Astrocyte of the spinal cord (primary cell): Measurements from ENCODE around the gene SRSF4.
"Not testable (repeated sequence)": the region's sequence is repeated elsewhere in the genome, so short reads cannot be mapped to it uniquely, and the experiment has no call there.

Experiments
- DNase-seq: peaks from one replicate; pipeline ENCODE4 v3.0.0; 2011; ENCODE audit warnings: low read depth, low spot score
- H3K4me3 ChIP-seq: 2 replicates; pipeline ENCODE4 v1.5.1; 2011; ENCODE audit warnings: low read depth, mild to moderate bottlenecking, low read length, moderate library complexity
- CTCF ChIP-seq: IDR thresholded peaks from 2 replicates; pipeline ENCODE4 v1.5.1; 2012; ENCODE audit warnings: low read depth, mild to moderate bottlenecking, low read length, inconsistent platforms
- in situ Hi-C: cut with HindIII; loops from 2 replicates; pipeline ENCODE4 v1.10.0; 2017; ENCODE audit warnings: low sequenced_read_pairs

Gene SRSF4

GRCh38 chr1:29120367-29120766 lies 61.3 kb downstream of the SRSF4 start:
- DNase-seq = no peak
- TF ChIP-seq CTCF = no peak
- no peak overlapping the region for H3K4me3 ChIP-seq
- in situ Hi-C loops = no loop called here

DNA sequence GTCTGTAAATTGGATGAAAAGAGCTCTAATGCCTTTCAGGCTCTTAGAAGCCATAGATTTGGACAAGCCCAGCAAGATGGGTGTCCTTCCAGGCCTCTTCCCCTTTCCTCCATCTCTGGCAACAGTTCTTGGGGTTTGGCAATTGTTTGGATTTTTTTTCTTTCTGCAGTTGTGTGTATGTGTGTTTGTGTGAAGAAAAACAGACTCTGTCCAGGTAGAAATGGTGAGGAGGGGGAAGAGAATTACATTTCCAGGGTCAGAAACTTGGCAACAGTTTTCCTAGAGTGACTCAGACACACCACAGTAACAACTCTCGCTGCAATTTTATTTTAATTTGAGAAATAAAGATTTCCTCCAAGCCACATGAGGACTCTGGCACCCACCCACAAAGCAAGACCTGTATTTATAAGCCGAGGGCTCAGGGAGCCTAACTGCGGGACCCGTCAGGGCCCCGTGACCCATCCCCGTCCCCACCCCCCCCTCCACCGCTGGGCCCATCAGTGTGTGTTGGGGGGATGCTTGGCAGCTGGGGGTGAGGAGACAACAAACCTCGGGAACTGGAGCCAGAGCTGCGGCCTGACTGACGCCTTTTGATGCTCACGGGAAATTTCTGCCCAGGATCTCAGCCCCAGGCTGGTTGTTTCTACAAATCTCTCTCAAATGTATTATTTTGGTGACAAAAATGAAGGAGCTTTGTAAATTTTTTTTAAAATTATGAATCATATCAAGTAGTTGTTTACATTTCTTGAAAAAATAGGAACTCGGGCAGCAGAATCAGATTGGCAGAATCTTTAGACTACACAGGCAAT lies 62.4 kb downstream of the SRSF4 start:
- in situ Hi-C loops = no loop called here
- no peak for TF ChIP-seq CTCF
- DNase-seq = no peak
- H3K4me3 ChIP-seq = no peak overlapping the region

DNA sequence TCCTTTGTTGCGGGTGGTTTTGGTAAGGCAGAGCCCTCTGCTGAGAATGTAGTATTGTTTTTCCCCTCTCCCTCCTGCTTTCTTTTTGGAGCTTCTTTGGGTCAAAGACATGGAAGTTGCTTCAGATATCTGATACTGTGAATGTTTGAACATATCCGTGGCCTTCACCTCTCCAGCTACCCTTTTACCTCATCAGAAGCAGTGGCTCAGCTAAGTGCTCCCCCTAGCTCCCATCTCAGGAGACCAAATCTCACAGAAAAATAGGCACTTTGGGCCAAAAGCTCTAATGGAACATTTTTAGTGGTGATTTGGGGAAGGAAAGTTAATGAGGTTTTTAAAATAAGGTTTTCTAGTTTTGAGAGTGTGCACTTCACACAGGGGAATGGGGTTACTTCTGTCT lies 64.3 kb downstream of the SRSF4 start:
- peak; percentile 27 for TF ChIP-seq CTCF
- in situ Hi-C loops = no loop called here
- DNase-seq = no peak
- H3K4me3 ChIP-seq = no peak overlapping the region

DNA sequence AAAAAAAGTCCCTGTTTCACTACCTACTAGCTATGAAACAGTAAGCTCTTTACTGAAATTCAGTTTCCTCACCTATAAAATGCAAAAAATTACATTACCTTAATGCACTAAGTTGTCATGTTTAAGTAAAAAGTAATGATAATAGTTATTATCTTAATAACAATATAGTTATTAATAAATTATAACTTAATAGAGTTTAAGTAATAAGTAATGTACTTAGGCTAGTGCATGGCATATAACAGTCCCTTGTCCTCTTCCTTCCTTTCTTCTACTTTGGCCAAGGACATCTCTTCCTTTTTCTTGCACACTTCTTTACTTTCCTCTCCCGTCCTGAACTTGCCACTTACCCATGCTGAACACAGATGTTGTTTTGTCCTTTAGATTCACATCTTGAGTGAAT lies 67.0 kb downstream of the SRSF4 start:
- H3K4me3 ChIP-seq = no peak overlapping the region
- TF ChIP-seq CTCF = no peak
- in situ Hi-C loops = no loop called here
- DNase-seq = no peak

- TF ChIP-seq CTCF = no peak
- DNase-seq = no peak
- in situ Hi-C loops = no loop called here
- H3K4me3 ChIP-seq = no peak overlapping the region
These were observed 68.1 kb downstream of the SRSF4 start for GRCh38 chr1:29113413-29114117.

DNA sequence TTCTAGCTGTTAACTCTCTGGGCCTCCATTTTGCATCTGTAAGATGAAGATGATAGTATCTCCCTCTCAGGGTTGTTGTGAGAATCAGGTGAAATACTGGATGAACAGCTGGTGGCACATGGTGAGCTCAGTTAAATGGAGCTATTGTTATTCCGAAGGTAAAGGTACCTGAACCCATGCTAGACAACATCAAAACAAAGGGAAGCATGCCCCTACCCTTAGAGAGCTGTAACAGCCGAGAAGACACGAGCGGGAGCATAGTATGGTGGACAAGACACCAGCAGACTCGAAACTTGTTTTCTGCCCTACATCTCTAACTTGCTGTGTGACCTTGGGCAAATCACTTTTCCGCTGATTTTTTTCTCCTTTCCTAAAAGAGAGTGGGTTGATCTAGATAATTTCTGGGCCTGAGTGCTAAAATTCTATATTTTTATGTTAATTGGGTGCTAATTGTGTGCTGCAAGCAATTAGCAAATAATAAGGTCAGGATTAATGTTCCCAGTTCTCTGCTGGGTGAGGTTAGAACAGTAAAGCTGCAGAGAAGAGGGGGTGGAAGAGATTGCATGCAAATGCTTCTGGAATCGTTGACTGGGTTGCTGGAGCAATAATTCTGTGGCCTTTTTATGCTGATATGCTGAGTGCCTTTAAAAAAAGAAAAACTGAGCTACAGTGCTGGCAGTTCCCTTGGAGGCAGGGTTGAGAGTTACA lies 68.8 kb downstream of the SRSF4 start:
- no peak overlapping the region for H3K4me3 ChIP-seq
- DNase-seq = no peak
- in situ Hi-C loops = no loop called here
- no peak for TF ChIP-seq CTCF

DNA sequence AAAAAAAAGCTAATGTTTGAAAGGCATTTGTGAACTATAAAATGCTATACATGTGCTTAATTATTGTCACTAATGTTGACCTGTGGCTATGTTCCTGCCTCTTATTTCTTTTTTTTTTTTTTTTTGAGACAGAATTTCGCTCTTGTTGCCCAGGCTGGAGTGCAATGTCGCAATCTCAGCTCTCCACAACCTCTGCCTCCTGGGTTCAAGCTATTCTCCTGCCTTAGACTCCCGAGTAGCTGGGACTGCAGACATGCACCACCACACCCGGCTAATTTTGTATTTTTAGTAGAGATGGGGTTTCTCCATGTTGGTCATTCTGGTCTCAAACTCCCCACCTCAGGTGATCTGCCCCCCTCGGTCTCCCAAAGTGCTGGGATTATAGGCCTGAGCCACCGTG lies 73.7 kb downstream of the SRSF4 start:
- H3K4me3 ChIP-seq, DNase-seq, in situ Hi-C loops: not testable (repeated sequence)
